Measurements from ENCODE around the gene CWF19L1. TPM values are rescaled to one million over a fixed set of nuclear protein-coding genes. Genes with fewer than 3 reads are reported as not detected.
"Not testable (repeated sequence)": the region's sequence is repeated elsewhere in the genome, so short reads cannot be mapped to it uniquely, and the experiment has no call there.

The CWF19L1 gene
- total RNA-seq, result 33.3 and 47.3 TPM in 2 replicates

- DNase-seq (ENCODE audit: low read depth, low spot score), result peak; percentile 60
Measured at GRCh38 chr10:100267239-100268104, at the start of gene CWF19L1. CWF19L1 (minus strand) TSS chr10:100267638; CDS start chr10:100267593, 45 bp downstream.

DNA sequence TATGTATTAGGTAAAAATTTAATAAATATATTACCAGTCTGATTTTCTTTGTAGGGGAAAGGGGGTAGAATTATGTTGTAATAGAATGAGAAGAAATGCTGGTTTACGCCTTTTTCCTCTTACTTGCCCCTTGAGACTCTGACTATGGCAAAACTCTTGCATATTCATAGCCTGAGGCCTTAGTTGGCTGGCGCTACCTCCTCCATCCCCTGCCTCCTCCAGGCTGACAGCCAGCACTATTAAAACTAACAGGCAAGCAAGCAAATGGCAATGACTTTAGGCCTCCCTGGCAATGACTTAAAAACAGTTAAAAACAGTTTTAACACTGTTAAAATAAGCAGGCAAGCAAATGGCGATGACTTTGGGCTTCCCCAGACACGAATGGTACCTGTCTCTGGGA, 48.2 kb upstream of the CWF19L1 start:
- no peak for DNase-seq (ENCODE audit: low read depth, low spot score)

DNA sequence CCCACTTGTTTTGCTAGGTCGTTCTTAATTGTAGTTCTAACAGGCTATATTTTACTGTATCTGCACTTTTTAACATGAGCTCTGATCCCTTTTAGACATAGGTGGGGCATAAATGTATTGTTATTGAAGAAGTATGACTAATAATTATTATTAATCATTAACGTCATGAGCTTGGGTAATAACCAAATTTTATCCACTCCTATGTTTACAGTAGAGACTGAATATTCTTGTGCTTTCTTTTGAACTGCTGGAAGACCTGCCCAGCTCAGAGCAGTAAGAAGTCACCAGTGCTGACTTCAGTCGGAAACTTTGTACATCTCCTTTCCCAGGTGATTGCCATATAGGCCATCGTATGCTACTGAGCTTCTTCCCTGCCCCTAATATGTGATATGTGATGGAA, 43.9 kb upstream of the CWF19L1 start:
- DNase-seq (ENCODE audit: low read depth, low spot score), result no peak

GRCh38 chr10:100307684-100308083, 40.2 kb upstream of the CWF19L1 start:
- DNase-seq (ENCODE audit: low read depth, low spot score), result no peak

GRCh38 chr10:100306861-100307260, 39.4 kb upstream of the CWF19L1 start:
- DNase-seq (ENCODE audit: low read depth, low spot score), result no peak

DNA sequence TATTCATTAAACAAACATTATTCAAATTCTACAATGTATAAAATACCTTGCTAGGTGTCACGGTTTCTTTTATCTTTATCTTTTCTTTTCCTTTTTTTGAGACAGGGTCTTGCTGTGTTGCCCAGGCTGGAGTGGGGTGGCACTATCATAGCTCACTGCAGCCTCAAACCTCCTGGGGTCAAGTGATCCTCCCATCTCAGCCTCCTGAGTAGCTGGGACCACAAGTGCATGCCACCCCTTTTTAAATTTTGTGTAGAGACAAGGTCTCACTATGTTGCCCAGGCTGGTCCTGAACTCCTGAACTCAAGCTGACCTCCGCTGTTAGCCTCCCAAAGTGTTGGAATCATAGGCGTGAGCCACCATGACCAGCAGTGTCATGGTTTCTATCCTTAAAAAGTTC, 37.0 kb upstream of the CWF19L1 start:
- no peak for DNase-seq (ENCODE audit: low read depth, low spot score)

DNA sequence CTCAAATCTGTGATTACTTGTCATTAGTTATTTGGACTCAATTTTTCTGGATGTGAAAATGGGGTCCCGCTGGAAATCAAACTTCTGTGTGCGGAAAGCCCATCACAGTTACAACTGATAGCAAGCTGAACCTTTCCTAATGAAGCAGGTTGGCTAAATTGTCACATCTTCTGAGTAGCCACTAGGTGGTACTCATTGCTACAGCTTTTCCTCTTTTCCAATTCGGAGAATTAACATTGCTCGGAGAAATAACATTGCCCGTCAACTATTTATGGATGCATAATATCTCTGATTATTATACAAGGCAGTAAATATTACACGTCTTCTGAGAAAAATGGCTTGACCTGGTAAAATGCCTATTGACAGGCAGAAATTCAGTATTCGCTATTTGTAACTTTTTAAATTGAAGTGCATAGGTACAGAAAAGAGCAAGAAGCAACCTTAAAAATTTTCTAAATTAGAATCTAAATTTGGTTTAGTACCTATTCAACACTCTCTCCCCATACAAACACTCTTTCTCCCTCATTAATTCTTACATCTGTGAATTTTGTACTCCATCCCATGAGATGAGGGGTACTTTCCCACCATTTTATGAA, 36.4 kb upstream of the CWF19L1 start:
- no peak for DNase-seq (ENCODE audit: low read depth, low spot score)

DNA sequence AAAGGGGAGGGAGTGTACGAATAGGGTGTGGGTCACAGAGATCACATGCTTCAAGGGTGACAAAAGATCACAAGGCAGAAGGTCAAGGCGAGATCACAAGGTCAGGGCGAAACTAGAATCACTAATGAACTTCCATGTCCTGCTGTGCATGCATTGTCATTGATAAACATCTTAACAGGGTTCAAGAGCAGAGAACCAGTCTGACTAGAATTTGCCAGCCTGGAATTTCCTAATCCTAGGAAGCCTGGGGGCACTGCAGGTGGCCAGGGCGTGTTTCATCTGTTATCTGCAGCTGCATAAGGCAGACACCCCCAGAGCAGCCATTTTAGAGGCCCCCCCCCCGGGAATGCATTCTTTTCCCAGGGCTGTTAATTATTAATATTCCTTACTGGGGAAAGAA, 33.7 kb upstream of the CWF19L1 start:
- not testable (repeated sequence) for DNase-seq (ENCODE audit: low read depth, low spot score)

GRCh38 chr10:100297242-100297641, 29.8 kb upstream of the CWF19L1 start:
- DNase-seq (ENCODE audit: low read depth, low spot score), result no peak

- DNase-seq (ENCODE audit: low read depth, low spot score), result no peak
Measured at GRCh38 chr10:100293066-100293465, 25.6 kb upstream of the CWF19L1 start.

- DNase-seq (ENCODE audit: low read depth, low spot score), result not testable (repeated sequence)
Measured at GRCh38 chr10:100292300-100292699, 24.9 kb upstream of the CWF19L1 start.

DNA sequence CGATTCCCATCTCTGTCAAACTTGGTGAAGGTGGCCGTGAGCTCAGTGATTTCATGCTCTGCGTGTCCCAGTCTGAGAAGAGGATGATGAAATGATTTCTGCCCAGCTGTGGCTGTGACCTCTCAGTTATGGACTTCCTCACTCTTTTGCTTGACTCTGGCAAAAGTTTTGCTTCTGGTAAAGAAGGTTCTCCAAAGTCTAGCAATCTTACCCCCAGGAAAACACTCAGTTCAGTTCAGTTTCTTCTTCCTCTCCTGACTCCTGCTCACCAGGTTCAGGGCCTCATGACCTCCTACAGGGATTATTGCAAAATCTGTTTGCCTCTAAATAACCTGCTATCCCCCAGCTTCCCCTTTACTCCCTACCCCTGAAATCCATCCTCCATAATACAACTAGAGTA, 23.9 kb upstream of the CWF19L1 start:
- no peak for DNase-seq (ENCODE audit: low read depth, low spot score)

DNA sequence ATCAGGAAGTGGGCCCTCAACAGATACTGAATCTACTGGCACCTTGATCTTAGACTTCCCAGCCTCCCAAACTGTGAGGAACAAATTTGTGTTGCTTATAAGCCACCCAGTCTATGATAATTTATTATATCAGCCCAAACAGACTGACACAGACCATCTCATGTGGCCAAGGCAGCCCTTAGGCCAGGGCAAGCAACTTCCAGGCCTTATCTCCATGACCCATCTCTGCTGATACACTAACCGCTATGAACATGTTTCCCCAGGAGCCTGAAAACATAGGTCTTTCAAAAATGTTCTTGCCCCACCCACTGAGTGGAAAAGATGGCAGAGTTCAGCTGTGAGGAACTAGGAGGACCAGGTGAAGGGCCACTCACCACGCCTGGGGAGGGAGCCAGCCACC, 22.2 kb upstream of the CWF19L1 start:
- no peak for DNase-seq (ENCODE audit: low read depth, low spot score)

GRCh38 chr10:100288196-100288595, 20.8 kb upstream of the CWF19L1 start:
- no peak for DNase-seq (ENCODE audit: low read depth, low spot score)

GRCh38 chr10:100287756-100288155, 20.3 kb upstream of the CWF19L1 start:
- no peak for DNase-seq (ENCODE audit: low read depth, low spot score)

DNA sequence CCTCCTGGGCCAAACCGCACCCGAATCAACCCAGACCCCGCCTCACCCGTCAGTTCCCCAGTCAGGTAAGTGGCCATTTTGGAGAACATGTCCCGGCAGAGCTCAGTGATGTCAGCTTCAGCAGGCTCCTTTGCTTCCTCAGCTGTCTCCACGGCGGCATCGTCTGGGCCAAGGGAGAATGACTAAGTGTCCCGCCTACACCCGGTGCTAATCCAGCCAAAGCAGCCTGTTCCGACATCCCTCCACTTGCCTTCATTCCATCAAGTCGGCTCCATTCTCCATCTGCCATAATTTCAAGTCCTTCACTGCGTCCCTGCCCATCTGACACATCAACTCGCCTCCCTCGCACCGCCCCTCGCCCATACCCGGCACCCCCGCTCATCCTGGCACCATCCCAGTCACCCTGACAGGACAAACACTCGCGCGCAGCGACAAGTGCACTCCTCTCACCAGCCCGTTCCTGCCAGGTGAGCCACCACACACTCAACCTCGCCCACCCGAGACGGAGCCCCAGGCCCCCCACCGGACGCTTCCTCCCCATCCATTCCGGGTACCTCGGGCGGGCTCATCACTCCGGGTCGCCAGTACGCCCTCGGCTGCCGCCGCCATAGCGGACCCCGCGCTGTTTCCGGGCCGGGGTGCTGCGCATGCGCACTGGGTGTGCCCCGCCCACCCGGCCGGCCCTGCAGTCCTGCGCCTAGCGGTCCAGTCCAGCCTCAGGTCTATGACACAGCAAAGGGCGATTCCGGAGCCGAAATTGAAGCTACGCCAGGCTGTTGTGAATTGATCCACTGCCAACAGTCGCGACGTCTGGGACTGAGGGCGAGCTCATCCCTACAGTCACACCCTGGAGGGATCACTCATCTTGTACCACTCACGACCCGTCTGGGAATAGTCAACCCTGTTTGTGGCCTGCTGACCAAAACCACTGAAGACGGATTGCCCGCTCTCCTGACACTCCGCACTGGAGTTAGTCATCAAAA, 18.9 kb upstream of the CWF19L1 start, which contains the start of gene BLOC1S2:
BLOC1S2 (minus strand) TSS at position 630 of the 983 bp plus-strand sequence; CDS start at position 609, 21 bp downstream.
- peak; percentile 58 for DNase-seq (ENCODE audit: low read depth, low spot score)

GRCh38 chr10:100285326-100285725, 17.9 kb upstream of the CWF19L1 start:
- not testable (repeated sequence) for DNase-seq (ENCODE audit: low read depth, low spot score)

DNA sequence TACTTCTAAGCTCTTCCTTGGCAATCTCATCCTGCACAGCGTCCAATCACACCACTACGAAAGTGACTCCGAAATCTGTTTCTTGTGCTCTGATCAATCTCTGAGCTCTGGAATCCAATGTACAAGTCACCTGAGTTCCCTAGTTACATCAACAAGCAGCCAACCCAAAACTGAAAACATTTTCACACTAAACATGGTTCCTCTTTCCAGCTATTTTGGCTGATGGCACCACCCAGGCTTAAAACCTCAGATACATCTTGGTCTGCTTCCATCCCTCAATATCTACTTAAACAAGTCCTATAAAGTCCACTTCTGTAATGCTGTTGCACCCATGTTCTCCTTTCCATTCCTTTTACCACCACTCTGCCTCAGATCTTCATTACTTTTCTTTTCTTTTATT, 15.5 kb upstream of the CWF19L1 start:
- DNase-seq (ENCODE audit: low read depth, low spot score), result no peak

GRCh38 chr10:100276971-100277370, 9.5 kb upstream of the CWF19L1 start:
- DNase-seq (ENCODE audit: low read depth, low spot score), result not testable (repeated sequence)

DNA sequence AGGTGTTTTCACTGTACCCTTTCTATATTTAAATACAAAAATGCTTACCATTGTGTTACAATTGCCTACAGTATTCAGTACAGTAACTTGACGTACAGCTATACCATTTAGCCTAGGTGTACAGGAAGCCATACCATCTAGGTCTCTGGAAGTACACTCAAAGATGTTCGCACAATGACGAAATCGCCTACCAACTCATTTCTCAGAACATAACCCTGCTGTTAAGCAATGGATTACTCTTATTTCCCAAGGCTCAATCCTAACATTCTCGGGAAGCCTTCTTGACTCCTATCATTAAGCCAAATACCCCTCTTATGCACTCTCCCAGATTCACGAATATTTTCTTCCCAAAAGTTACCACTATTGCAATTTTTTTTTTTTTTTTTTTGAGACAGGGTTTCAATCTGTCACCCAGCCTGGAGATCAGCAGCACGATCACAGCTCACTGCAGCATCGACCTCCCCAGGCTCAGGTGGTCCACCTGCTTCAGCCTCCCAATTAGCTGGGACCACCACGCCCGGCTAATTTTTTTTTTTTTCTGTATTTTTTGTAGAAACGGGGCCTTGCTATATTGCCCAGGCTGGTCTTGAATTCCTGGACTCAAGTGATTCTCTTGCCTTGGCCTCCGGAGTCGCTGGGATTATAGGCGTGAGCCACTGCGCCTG, 1.5 kb downstream of the CWF19L1 start:
- no peak for DNase-seq (ENCODE audit: low read depth, low spot score)

- no peak for DNase-seq (ENCODE audit: low read depth, low spot score)
Measured at GRCh38 chr10:100254191-100254590, 13.2 kb downstream of the CWF19L1 start.

Data from pulmonary artery endothelial cell (primary cell).